ENCODE measurements around the gene TLE7. TPM values are rescaled to one million over a fixed set of nuclear protein-coding genes. Genes with fewer than 3 reads are reported as not detected.

The TLE7 gene
- total RNA-seq (ENCODE audit: insufficient read depth, low replicate concordance) = not detected

DNA sequence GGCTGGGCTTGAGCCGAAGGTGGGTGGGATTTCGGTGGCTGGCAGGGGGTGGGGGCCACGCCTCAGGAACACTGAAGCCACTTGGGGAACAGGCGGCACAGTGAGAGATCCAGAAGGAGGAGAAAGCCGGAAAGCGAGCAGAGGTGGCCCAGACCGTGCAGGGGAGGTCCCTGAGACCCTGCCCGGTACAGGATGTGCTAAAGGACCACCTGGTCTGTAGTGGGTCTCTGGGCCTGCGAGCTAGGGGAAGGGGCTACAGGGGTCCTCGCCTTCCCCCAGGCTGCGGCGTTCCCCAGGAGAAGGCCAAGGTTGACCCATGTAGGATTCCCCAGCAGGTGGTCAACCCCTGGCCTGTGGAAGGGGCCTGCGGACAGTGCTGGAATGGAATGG lies at the start of gene TLE7:
Gene TLE7, minus strand, starts transcription at position 4 of the 390 bp plus-strand sequence. CDS start 8,730 bp downstream, outside the sequence.
- DNase-seq (ENCODE audit: low spot score) = no peak

- no peak for DNase-seq (ENCODE audit: low spot score)
Measured at GRCh38 chr16:71491054-71491453, 49.2 kb upstream of the TLE7 start.

GRCh38 chr16:71490361-71490760 lies 48.5 kb upstream of the TLE7 start:
- no peak for DNase-seq (ENCODE audit: low spot score)

DNA sequence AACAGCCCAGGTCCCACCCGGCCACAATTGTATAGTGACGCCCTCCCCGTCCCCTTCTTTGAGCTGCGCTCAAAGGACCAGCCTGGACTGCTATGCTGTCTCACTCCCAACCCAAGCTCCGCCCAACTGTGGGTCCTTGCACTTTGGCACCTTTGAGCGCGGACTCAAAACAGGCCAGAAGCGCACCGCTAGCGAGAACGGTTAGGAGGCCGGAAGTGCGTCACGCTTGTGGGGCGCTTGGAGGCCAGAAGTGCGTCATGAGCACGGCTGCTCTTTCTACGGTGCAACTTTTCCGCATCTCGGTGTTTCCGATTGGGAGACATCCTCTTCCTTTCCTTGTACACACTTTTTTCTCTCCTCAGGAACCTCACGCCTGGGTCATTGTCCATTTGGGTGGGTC lies 47.3 kb upstream of the TLE7 start, which contains the start of gene ZNF19:
Gene ZNF19, minus strand, starts transcription at position 203 of the 400 bp plus-strand sequence. CDS start 7,210 bp downstream, outside the sequence.
- no peak for DNase-seq (ENCODE audit: low spot score)

DNA sequence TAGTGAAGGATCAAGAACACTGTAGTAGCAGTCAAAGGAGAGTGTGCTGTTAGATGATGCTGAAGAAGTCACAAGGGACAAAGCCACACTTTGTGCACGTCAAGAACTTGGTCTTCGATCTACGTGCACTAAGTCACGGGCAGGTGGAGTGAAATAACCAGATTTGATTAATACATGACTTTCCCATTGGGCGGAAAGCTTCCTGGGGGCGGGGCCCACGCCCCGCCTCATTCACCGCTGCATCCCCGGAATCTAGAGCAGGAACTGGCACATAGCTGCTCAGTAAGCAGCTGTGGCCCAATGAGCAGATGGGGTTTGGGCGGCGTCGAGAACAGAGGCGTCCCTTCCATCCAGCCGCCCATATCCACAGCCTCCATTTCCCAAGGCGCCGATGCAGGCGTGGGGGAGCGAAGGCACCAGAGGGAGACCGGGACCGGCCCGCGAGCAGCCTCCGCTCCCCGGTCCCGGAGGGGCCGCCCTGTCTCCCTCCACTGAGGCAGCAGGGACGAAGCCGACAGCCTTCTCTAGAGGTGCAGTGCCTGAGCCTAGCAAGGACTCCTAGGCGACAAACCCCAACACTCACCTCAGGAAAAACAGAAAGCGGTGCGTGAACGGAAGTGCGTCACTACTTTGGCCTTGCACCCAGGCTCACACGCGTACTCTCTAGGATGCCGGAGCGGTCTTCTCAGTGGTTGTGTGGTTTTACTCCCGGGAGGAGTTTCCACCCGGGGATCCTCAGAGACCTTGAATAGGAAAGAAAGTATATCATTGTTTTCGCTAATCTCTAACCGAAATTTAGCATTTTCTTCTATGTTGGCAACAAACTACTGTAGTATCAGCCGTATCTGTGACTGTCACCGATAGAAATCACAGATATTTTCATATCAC lies 42.4 kb upstream of the TLE7 start:
- DNase-seq (ENCODE audit: low spot score) = peak; percentile 96

DNA sequence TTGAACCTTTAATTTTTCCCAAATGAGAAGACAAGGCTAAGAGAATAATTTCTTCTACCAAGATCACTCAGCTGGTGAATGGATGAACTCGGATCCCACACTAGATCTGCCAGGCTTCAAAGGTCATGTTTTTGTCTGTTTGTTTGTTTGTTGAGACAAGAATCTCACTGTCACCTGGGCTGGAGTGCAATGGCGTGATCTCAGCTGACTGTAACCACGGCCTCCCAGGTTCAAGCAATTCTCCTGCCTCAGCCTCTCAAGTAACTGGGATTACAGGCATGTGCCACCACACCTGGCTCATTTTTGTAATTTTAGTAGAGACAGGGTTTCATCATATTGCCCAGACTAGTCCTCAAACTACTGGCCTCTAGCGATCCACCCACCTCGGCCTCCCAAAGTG lies 40.7 kb upstream of the TLE7 start:
- no peak for DNase-seq (ENCODE audit: low spot score)

DNA sequence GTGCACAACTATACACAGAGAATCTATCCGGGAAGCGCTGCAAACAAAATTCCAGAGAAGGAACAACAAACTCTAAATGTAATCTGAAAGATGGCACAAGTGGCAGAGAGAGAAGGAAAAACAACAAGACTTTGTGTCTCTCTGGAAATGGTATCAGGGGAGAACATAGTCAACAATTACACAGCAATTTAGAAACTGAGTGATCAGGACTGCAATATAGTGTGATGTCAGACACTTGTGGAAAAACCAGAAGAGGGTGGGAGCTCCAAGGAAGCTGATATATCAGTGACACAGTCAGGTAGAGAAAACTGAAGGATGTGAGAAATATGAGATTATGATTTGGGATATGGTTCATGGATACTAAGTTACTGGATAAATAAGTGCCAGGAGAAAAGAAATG lies 39.1 kb upstream of the TLE7 start:
- DNase-seq (ENCODE audit: low spot score) = no peak

- DNase-seq (ENCODE audit: low spot score) = peak; percentile 12
Measured at GRCh38 chr16:71479420-71479819, 37.6 kb upstream of the TLE7 start.

DNA sequence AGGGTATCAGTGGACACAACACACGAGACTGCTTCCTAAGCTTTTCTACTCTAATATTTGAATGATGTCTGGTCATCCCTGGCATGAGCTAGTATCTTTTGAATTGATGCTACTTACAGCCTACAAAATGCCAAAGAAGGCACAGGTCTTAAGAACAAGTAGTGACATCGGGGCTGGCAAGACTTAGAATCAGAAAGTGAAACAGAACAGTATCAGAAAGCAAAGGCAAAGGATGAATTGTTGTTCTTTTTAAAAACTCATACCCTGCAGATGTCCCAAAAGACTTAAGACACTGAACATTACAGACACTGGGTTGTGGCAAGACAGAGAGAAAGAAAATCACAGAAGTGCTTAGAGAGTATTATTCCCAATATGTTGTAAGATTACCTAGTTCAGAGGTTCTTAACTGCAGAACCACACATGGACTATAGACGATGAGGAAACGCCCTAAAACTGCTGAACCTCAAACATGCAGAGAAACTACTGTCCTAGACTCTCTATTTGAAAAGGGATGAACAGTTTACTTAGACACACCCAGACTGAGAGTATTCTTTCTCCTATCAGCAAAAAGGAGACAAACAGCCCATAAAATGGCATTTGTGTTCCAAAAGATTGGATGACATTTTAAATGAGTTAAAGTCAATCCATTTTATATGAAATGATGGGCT lies 34.7 kb upstream of the TLE7 start:
- no peak for DNase-seq (ENCODE audit: low spot score)

- DNase-seq (ENCODE audit: low spot score) = no peak
Measured at GRCh38 chr16:71474864-71475263, 33.0 kb upstream of the TLE7 start.

- DNase-seq (ENCODE audit: low spot score) = no peak
Measured at GRCh38 chr16:71473891-71474290, 32.0 kb upstream of the TLE7 start.

DNA sequence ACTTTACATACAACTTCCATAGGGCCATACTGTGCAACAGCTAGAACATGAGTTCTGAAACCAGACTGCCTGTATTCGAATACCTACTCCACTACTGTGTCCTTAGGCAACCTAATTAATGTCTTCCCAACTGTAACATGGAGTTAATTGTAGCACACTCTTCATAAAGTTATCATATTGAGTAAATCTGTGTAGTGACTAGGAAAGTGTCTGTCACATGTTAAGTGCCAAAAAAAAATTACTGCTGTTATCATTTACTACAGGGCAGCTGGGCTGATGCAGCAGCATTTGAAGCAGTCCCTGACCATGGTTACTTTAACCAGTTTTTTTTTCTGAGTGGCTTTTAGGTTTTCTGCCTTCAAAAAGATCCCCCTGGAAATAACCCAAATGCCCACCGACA lies 31.1 kb upstream of the TLE7 start:
- no peak for DNase-seq (ENCODE audit: low spot score)

GRCh38 chr16:71472051-71472450 lies 30.2 kb upstream of the TLE7 start:
- DNase-seq (ENCODE audit: low spot score) = no peak

DNA sequence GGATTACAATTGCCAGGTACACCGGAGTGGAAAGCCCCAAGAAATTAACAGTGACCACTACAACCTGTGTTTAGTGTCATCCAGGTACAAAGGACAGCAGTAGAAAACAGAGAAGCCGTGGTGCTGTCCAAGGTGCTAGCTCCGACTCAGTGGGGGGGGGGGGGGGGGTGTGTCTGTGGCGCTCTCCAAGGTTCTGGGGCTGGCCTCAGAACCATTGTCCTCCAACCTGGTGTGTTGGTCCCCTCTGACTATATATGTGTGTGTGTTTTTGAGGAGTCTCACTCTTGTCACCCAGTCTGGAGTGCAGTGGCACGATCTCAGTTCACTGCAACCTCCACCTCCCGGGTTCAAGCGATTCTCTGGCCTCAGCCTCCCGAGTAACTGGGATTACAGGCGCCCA lies 26.0 kb upstream of the TLE7 start:
- DNase-seq (ENCODE audit: low spot score) = peak; percentile 25

DNA sequence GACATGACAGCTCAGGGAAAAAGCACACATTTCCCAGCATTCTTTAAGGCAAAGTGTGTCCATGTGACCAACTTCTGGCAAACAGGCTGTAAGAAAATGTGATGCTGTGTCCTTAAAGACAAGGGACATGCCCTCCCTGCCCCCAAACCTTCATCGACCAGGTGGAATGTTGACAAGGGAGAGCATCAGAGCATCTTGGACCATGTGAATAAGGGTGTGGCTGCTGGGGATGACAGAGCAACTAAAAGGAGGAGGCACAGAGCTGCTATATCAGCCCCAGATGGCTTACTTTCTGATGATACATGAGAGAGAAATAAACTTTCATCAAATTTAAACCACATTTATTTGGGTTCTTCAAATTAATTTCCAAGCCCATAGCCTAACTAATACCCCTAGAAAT lies 22.4 kb upstream of the TLE7 start:
- no peak for DNase-seq (ENCODE audit: low spot score)

- peak; percentile 76 for DNase-seq (ENCODE audit: low spot score)
Measured at GRCh38 chr16:71461686-71462648, 20.1 kb upstream of the TLE7 start, which contains the start of gene ZNF23. ZNF23 (minus strand) TSS chr16:71462247; CDS start chr16:71456796, 5,451 bp downstream.

- DNase-seq (ENCODE audit: low spot score) = no peak
Measured at GRCh38 chr16:71460941-71461340, 19.1 kb upstream of the TLE7 start.

GRCh38 chr16:71460236-71460635 lies 18.4 kb upstream of the TLE7 start:
- no peak for DNase-seq (ENCODE audit: low spot score)

GRCh38 chr16:71459510-71459909 lies 17.7 kb upstream of the TLE7 start:
- no peak for DNase-seq (ENCODE audit: low spot score)

- DNase-seq (ENCODE audit: low spot score) = no peak
Measured at GRCh38 chr16:71456801-71457200, 14.9 kb upstream of the TLE7 start.

DNA sequence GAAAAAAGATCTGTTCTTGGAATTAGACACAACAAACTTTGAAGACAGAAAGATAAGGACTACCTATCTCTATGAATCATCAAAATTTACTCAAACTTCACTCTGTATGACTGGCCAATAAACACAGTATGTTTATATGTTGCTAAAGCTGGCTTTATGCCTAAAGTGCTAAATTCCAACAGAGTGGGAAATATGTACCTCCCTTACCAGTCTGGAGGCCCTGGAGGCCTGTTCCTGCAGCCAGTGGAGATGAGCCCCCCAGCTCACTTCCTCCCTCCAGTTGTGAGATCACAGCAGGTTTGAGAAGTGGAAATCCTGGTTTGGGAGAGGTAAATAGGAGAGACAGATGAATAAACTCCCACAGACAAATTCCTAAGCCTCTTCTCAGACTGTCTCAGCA lies 11.2 kb upstream of the TLE7 start:
- no peak for DNase-seq (ENCODE audit: low spot score)

- DNase-seq (ENCODE audit: low spot score) = no peak
Measured at GRCh38 chr16:71449020-71449419, 7.2 kb upstream of the TLE7 start.

All from umbilical cord (tissue), 2 donors.